HG02623 (cell line): ENCODE results near the gene PHF19.

ENCODE experiments used
- ATAC-seq: cut with Tn5 transposase; IDR thresholded peaks from one replicate; pipeline ENCODE4 v1.9.1; 2021; ENCODE audit warnings: moderate library complexity; ENCODE audit not compliant: unreplicated experiment

Gene PHF19

GRCh38 chr9:120876842-120877240 is at the start of gene PHF19:
Gene PHF19 (minus strand): TSS chr9:120877188. CDS start chr9:120874741, 2,447 bp downstream.
- peak; percentile 10 for ATAC-seq

GRCh38 chr9:120926397-120926928 is 49.5 kb upstream of the PHF19 start, which contains the start of gene TRAF1:
Gene TRAF1 (minus strand): TSS chr9:120926796. CDS start chr9:120926075, 721 bp downstream.
- peak; percentile 10 for ATAC-seq

GRCh38 chr9:120925535-120926396 is 48.8 kb upstream of the PHF19 start:
- peak; percentile 41 for ATAC-seq

- ATAC-seq, result no peak
These were observed 47.9 kb upstream of the PHF19 start for GRCh38 chr9:120924698-120925534.

- ATAC-seq, result no peak
These were observed 46.8 kb upstream of the PHF19 start for GRCh38 chr9:120923620-120924328.

GRCh38 chr9:120922404-120923195 is 45.6 kb upstream of the PHF19 start:
- ATAC-seq, result no peak

GRCh38 chr9:120921661-120922181 is 44.7 kb upstream of the PHF19 start:
- ATAC-seq, result no peak

- peak; percentile 38 for ATAC-seq
These were observed 43.8 kb upstream of the PHF19 start for GRCh38 chr9:120920806-120921178.

GRCh38 chr9:120919843-120920805 is 43.1 kb upstream of the PHF19 start:
- ATAC-seq, result no peak

- ATAC-seq, result no peak
These were observed 42.2 kb upstream of the PHF19 start for GRCh38 chr9:120918931-120919842.

- ATAC-seq, result no peak
These were observed 41.2 kb upstream of the PHF19 start for GRCh38 chr9:120917929-120918762.

GRCh38 chr9:120916991-120917880 is 40.2 kb upstream of the PHF19 start:
- ATAC-seq, result no peak

GRCh38 chr9:120916588-120916987 is 39.6 kb upstream of the PHF19 start:
- no peak for ATAC-seq

GRCh38 chr9:120915854-120916470 is 39.0 kb upstream of the PHF19 start:
- ATAC-seq, result no peak

- no peak for ATAC-seq
These were observed 38.0 kb upstream of the PHF19 start for GRCh38 chr9:120914953-120915352.
